Ovary (tissue), 9 donors: Measurements from ENCODE around the gene WNT9A. TPM values are rescaled to one million over a fixed set of nuclear protein-coding genes. Genes with fewer than 3 reads are reported as not detected.
A peak's percentile ranks its signal among the peaks of the same experiment; 100 is the strongest.

Experiments used
- DNase-seq, 5 donors: peaks; one replicate each; pipeline ENCODE4 v3.0.0-alpha.2; 2019 to 2020
- H3K27ac ChIP-seq, 2 donors: fragments of 200-600 bp; one replicate each; pipeline versions ENCODE4 v1.5.1 to v1.8.0; 2019 to 2022
- H3K27me3 ChIP-seq: fragments of 200-600 bp; one replicate; pipeline ENCODE4 v1.8.0; 2022
- H3K36me3 ChIP-seq: fragments of 200-600 bp; sonication (generic); one replicate; pipeline ENCODE4 v1.5.1; 2019
- H3K4me1 ChIP-seq: one replicate; pipeline ENCODE4 v1.8.1; 2013; ENCODE audit warnings: mild to moderate bottlenecking, moderate library complexity; ENCODE audit not compliant: insufficient read depth
- H3K4me3 ChIP-seq: fragments of 200-600 bp; sonication (generic); one replicate; pipeline ENCODE4 v1.5.1; 2017
- H3K9me3 ChIP-seq, 2 donors: fragments of 200-600 bp in 1 of 2; sonication (generic) in 1 of 2; one replicate each; pipeline versions ENCODE4 v1.5.1 to v1.8.1; 2013 to 2019; ENCODE audit warnings: mild to moderate bottlenecking in 1 of 2, moderate library complexity in 1 of 2
- CTCF ChIP-seq, 3 donors: fragments of 450-650 bp in 2 of 3; fragments of 200-600 bp in 1 of 3; IDR thresholded peaks; one replicate each; pipeline versions ENCODE4 v1.5.1 to v1.8.0; 2016 to 2022; ENCODE audit warnings: antibody characterized with exemption in 3 of 3, mild to moderate bottlenecking in 1 of 3
- EP300 ChIP-seq: sonication (generic); formaldehyde crosslinking; IDR thresholded peaks from one replicate; pipeline ENCODE4 v1.6.1; 2017; ENCODE audit warnings: antibody characterized with exemption
- POLR2A ChIP-seq: fragments of 450-650 bp; IDR thresholded peaks from one replicate; pipeline ENCODE4 v1.6.1; 2017; ENCODE audit warnings: antibody characterized with exemption, mild to moderate bottlenecking, moderate library complexity
- WGBS, 3 donors: extraction: QIAGEN DNeasy Blood & Tissue Kit in 1 of 3; methylation state at CpG; one replicate each; pipeline versions ENCODE4 v1.1.5 to v1.1.7; 2013 to 2017; 5-methylcytosine and 5-hydroxymethylcytosine counted together
- intact Hi-C, 4 donors: fragments of 100-400 bp; cut with DNase I; formaldehyde crosslinking; loops; one replicate each; pipeline versions ENCODE4 v1.11.0 to v1.15.1; 2022 to 2023
- polyA plus RNA-seq, 2 donors: library from polyadenylated mRNA; stranded (reverse); fragments of 200-250 nt in 1 of 2; fragments of 350-450 nt in 1 of 2; fragmentation: Illumina TruSeq in 1 of 2; extraction: RNeasy Lipid Tissue Mini Kit (QIAGEN cat#74804) in 1 of 2; gene quantifications; one replicate each; pipeline ENCODE4 v1.2.3, GENCODE V29; 2013 to 2014
- total RNA-seq, 7 donors: library from RNA; depleted of rRNA in 2 of 7; stranded (reverse); fragments of >200 nt in 2 of 7; fragmentation: NEBNext Ultra II Directional in 3 of 7; extraction: Animal tissue kit (Norgen Biotek cat#: 25700) in 3 of 7; gene quantifications; one replicate each; pipeline versions ENCODE4 v1.1.0 to v1.2.4, GENCODE V29; 2016 to 2023
- donor health status: DM: no; HTN: no; CAD: no; lungs with moderate emphysema.
- donor health status: DM: no; HTN: no; CAD: no.
- donor health status: Bipolar disorder and iron deficiency.
- donor health status: DM: yes; HTN: yes; CAD: no.
- donor health status: DM: no; HTN: no; CAD: no.
- donor health status: DM: yes; HTN: yes; CAD: no.

The WNT9A gene
- total and polyA plus RNA-seq, 9 donors, result 1.1 to 15.9 (median 9.8) TPM

GRCh38 chr1:227937031-227937837, 10.5 kb downstream of the WNT9A start:
- H3K27ac ChIP-seq, result no peak overlapping the region
- no peaks in the 10 kb centered on the region for H3K9me3 ChIP-seq
- TF ChIP-seq CTCF (IDR thresholded peaks at IDR 0.05) (no peak), EP300 (no peak), POLR2A (no peak)
- no peaks in the 10 kb centered on the region for H3K27me3 ChIP-seq
- peak in 1 of 5 donors; percentile 11 for DNase-seq
- intact Hi-C loops, result no loop called here
- H3K4me3 ChIP-seq, result no peak overlapping the region
- peaks cover 3% of the 10 kb centered on the region for H3K4me1 ChIP-seq
- H3K36me3 ChIP-seq, result no peaks in the 10 kb centered on the region
- WGBS, 3 donors, result 90 to 92% (median 90%) methylated on average over 20 of the region's 20 CpGs

GRCh38 chr1:227935826-227936225, 11.9 kb downstream of the WNT9A start:
- no peak for DNase-seq
- Histone ChIP-seq H3K36me3 (no peaks in the 10 kb centered on the region), H3K27me3 (no peaks in the 10 kb centered on the region), H3K4me1 (peaks cover 3% of the 10 kb centered on the region), H3K27ac (no peak overlapping the region), H3K9me3 (no peaks in the 10 kb centered on the region), H3K4me3 (no peak overlapping the region)
- intact Hi-C loops, result no loop called here
- no peak for TF ChIP-seq EP300
- no peak for TF ChIP-seq POLR2A
- no peak for TF ChIP-seq CTCF (IDR thresholded peaks at IDR 0.05)
- WGBS, 3 donors, result 94 to 97% (median 95%) methylated on average over 7 of the region's 7 CpGs

GRCh38 chr1:227934476-227935313, 13.0 kb downstream of the WNT9A start:
- Histone ChIP-seq H3K36me3 (no peaks in the 10 kb centered on the region), H3K4me1 (peaks cover 8% of the 10 kb centered on the region), H3K9me3 (no peaks in the 10 kb centered on the region), H3K27ac (peak overlapping the region in 1 of 2 donors; percentile 33), H3K4me3 (no peak overlapping the region), H3K27me3 (no peaks in the 10 kb centered on the region)
- WGBS, 3 donors, result 53 to 69% (median 53%) methylated on average over 5 of the region's 5 CpGs
- intact Hi-C loops, result no loop called here
- peak in 3 of 5 donors; percentile 9 to 61 (median 24) for DNase-seq
- no peak for TF ChIP-seq CTCF (IDR thresholded peaks at IDR 0.05)
- no peak for TF ChIP-seq EP300
- TF ChIP-seq POLR2A, result no peak

GRCh38 chr1:227929751-227930472, 17.8 kb downstream of the WNT9A start:
- H3K27ac ChIP-seq, result peak overlapping the region in 1 of 2 donors; percentile 38
- H3K27me3 ChIP-seq, result no peaks in the 10 kb centered on the region
- intact Hi-C loops, result no loop called here
- peak in 2 of 5 donors; percentile 36 to 66 for DNase-seq
- WGBS, 3 donors, result 56 to 83% (median 67%) methylated on average over 17 of the region's 17 CpGs
- H3K4me3 ChIP-seq, result no peak overlapping the region
- no peak for TF ChIP-seq POLR2A
- no peak for TF ChIP-seq EP300
- TF ChIP-seq CTCF (IDR thresholded peaks at IDR 0.05), result no peak
- H3K9me3 ChIP-seq, result no peaks in the 10 kb centered on the region
- H3K4me1 ChIP-seq, result peaks cover 11% of the 10 kb centered on the region
- no peaks in the 10 kb centered on the region for H3K36me3 ChIP-seq
